ENCODE results near the gene SLC41A1. TPM values are rescaled to one million over a fixed set of nuclear protein-coding genes. Genes with fewer than 3 reads are reported as not detected.
A peak's percentile ranks its signal among the peaks of the same experiment; 100 is the strongest.

SLC41A1 gene
- total RNA-seq, 1 donor from 2014 or later, result 32.2 TPM

- no peak for DNase-seq (ENCODE audit: low read depth)
Observed at GRCh38 chr1:205754857-205755256, 58.1 kb downstream of the SLC41A1 start.

- no peak for DNase-seq (ENCODE audit: low read depth)
Observed at GRCh38 chr1:205751036-205751651, 61.9 kb downstream of the SLC41A1 start.

- peak; percentile 97 for DNase-seq (ENCODE audit: low read depth)
Observed at GRCh38 chr1:205750138-205751035, 62.6 kb downstream of the SLC41A1 start, which contains the start of gene NUCKS1. TSS of gene NUCKS1 (minus strand) at chr1:205750182. CDS start at chr1:205749973, 209 bp downstream.

GRCh38 chr1:205749234-205750137, 63.5 kb downstream of the SLC41A1 start:
- DNase-seq (ENCODE audit: low read depth), result peak; percentile 81

GRCh38 chr1:205748403-205749233, 64.4 kb downstream of the SLC41A1 start:
- DNase-seq (ENCODE audit: low read depth), result peak; percentile 60

- DNase-seq (ENCODE audit: low read depth), result peak; percentile 8
Observed at GRCh38 chr1:205746757-205747412, 66.1 kb downstream of the SLC41A1 start.

- DNase-seq (ENCODE audit: low read depth), result no peak
Observed at GRCh38 chr1:205744403-205744802, 68.6 kb downstream of the SLC41A1 start.

GRCh38 chr1:205743977-205744376, 69.0 kb downstream of the SLC41A1 start:
- DNase-seq (ENCODE audit: low read depth), result no peak

GRCh38 chr1:205741681-205742080, 71.3 kb downstream of the SLC41A1 start:
- DNase-seq (ENCODE audit: low read depth), result no peak

- peak; percentile 53 for DNase-seq (ENCODE audit: low read depth)
Observed at GRCh38 chr1:205739348-205740160, 73.4 kb downstream of the SLC41A1 start.

Other genes starting within 250 kb of the SLC41A1 start
- 17.4 and 26.9 TPM in 2 replicates for gene ELK4, start 181.2 kb downstream of the SLC41A1 start, total RNA-seq
- gene SLC45A3, start 132.7 kb downstream of the SLC41A1 start, total RNA-seq, result 5.6 and 5.9 TPM in 2 replicates
- 120 and 123 TPM in 2 replicates for gene NUCKS1, start 63.0 kb downstream of the SLC41A1 start, total RNA-seq
- gene RAB29, start 37.7 kb downstream of the SLC41A1 start, total RNA-seq, result 45.7 and 53.2 TPM in 2 replicates
- gene PM20D1, start 36.9 kb upstream of the SLC41A1 start, total RNA-seq, result 0.05 and 0.35 TPM in 2 replicates
- gene SLC26A9, start 130.3 kb upstream of the SLC41A1 start, total RNA-seq, result 0.05 TPM in 1 of 2 replicates, not detected in the other
- gene RAB7B, start 190.2 kb upstream of the SLC41A1 start, total RNA-seq, result 1.1 and 1.2 TPM in 2 replicates
- gene CTSE, start 210.7 kb upstream of the SLC41A1 start, total RNA-seq, result 0.10 and 6.4 TPM in 2 replicates
- 5.7 and 11.6 TPM in 2 replicates for gene RHEX, start 240.0 kb upstream of the SLC41A1 start, total RNA-seq

Data from renal cortical epithelial cell (primary cell).